Esophagus (tissue), 2 donors: Measurements from ENCODE around the gene TACSTD2. TPM values are rescaled to one million over a fixed set of nuclear protein-coding genes. Genes with fewer than 3 reads are reported as not detected.
"Not testable (repeated sequence)": the region's sequence is repeated elsewhere in the genome, so short reads cannot be mapped to it uniquely, and the experiment has no call there.

ENCODE experiments used
- H3K27ac ChIP-seq, 2 donors: one replicate each; pipeline ENCODE4 v1.5.1; 2013; ENCODE audit warnings: low read depth in 2 of 2, mild to moderate bottlenecking in 2 of 2, inconsistent platforms in 1 of 2, low read length in 1 of 2, moderate library complexity in 1 of 2
- H3K27me3 ChIP-seq, 2 donors: one replicate each; pipeline ENCODE4 v1.6.1; 2013; ENCODE audit warnings: low read length in 2 of 2, control low read depth in 1 of 2, mild to moderate bottlenecking in 1 of 2; ENCODE audit not compliant: insufficient read depth in 2 of 2, control insufficient read depth in 1 of 2
- H3K36me3 ChIP-seq, 2 donors: one replicate each; pipeline ENCODE4 v1.6.1; 2013; ENCODE audit warnings: low read length in 1 of 2; ENCODE audit not compliant: control insufficient read depth in 2 of 2, insufficient read depth in 2 of 2
- H3K4me1 ChIP-seq, 2 donors: one replicate each; pipeline ENCODE4 v1.6.1; 2013; ENCODE audit warnings: low read length in 1 of 2; ENCODE audit not compliant: control insufficient read depth in 2 of 2, insufficient read depth in 2 of 2
- H3K4me3 ChIP-seq, 2 donors: one replicate each; pipeline ENCODE4 v1.5.1; 2013; ENCODE audit warnings: low read length in 2 of 2, mild to moderate bottlenecking in 2 of 2, low read depth in 1 of 2, moderate library complexity in 1 of 2
- H3K9me3 ChIP-seq, 2 donors: one replicate each; pipeline ENCODE4 v1.6.1; 2013; ENCODE audit warnings: mild to moderate bottlenecking in 2 of 2, low read depth in 1 of 2, low read length in 1 of 2, moderate library complexity in 1 of 2; ENCODE audit not compliant: control insufficient read depth in 2 of 2, insufficient read depth in 1 of 2
- WGBS, 2 donors: extraction: QIAGEN DNeasy Blood & Tissue Kit; methylation state at CpG; one replicate each; pipeline ENCODE4 v1.1.7; 2013; 5-methylcytosine and 5-hydroxymethylcytosine counted together
- polyA plus RNA-seq, 2 donors: library from polyadenylated mRNA; stranded (reverse); fragments of 200-250 nt; gene quantifications; one replicate each; pipeline ENCODE4 v1.2.3, GENCODE V29; 2013
- donor health status: healthy with polysubstance abuse.
- donor health status: Bipolar disorder and iron deficiency.

Gene TACSTD2, protein sequence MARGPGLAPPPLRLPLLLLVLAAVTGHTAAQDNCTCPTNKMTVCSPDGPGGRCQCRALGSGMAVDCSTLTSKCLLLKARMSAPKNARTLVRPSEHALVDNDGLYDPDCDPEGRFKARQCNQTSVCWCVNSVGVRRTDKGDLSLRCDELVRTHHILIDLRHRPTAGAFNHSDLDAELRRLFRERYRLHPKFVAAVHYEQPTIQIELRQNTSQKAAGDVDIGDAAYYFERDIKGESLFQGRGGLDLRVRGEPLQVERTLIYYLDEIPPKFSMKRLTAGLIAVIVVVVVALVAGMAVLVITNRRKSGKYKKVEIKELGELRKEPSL
- 1,000 to 10,000 TPM in 1 of 2 donors, 100 to 1,000 TPM in 1; 946 to 1,164 TPM for polyA plus RNA-seq

DNA sequence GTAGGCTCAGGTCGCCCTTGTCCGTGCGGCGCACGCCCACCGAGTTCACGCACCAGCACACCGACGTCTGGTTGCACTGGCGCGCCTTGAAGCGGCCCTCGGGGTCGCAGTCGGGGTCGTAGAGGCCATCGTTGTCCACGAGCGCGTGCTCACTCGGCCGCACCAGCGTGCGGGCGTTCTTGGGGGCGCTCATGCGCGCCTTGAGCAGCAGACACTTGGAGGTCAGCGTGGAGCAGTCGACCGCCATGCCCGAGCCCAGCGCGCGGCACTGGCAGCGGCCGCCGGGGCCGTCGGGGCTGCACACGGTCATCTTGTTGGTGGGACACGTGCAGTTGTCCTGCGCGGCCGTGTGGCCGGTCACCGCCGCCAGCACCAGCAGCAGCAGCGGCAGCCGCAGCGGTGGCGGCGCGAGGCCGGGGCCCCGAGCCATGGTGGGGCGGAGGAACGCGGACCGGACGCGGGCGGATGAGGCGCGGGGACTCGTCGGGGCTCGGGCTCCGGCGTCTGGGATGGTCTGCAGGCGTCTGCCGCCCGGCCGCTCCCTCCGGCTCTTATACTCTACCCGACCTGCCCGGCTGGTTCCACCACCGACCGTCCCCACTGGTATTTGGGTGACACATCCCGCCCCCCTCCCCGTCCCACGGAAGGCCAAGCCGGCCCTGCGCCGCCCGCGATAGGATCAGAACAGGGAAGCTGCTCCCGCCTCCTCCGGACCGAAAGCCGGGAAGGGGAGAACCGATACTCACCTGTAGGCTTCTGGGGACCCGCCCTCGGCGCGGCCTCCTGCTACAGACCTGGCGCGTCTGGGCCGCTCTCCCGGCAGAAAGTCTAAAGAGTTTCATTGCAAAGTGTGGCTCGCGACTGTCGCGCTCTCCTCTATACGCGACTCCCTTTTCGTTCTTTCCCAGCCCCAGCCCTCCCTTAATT is at the start of gene TACSTD2:
TACSTD2 (minus strand) TSS at position 526 of the 927 bp plus-strand sequence; CDS start at position 430, 96 bp downstream.
- Histone ChIP-seq H3K4me1 (peaks cover 0 to 5% of the 10 kb centered on the region in 2 donors), H3K9me3 (peaks cover 0 to 4% of the 10 kb centered on the region in 2 donors), H3K36me3 (no peaks in the 10 kb centered on the region), H3K27me3 (no peaks in the 10 kb centered on the region), H3K27ac (peak within 1 kb of the TSS; percentile 95 to 96), H3K4me3 (peak within 1 kb of the TSS; percentile 64 to 84)
- 7 to 9% methylated on average over 88 to 107 of the region's 107 CpGs for WGBS, 2 donors

DNA sequence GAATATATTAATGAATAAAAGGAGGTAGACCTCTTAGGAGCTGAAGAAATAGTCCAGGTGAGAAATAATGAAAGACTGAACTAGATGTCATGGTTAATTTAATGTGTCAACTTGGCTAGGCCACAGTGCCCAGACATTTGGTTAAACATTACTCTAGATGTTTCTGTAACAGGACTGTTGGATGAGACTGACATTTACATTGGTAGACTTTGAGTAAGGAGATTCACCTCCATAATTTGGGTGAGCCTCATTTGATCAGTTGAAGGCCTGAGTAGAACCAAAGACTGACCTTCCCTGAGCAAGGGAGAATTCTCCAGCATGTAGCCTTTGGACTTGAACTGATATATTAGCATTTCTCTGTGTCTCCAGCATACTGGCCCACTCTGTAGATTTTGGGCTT is 49.2 kb upstream of the TACSTD2 start:
- Histone ChIP-seq H3K4me1 (peaks cover 0 to 2% of the 10 kb centered on the region in 2 donors), H3K4me3 (no peak overlapping the region), H3K36me3 (no peaks in the 10 kb centered on the region), H3K27me3 (no peaks in the 10 kb centered on the region), H3K9me3 (no peaks in the 10 kb centered on the region), H3K27ac (no peak overlapping the region)

DNA sequence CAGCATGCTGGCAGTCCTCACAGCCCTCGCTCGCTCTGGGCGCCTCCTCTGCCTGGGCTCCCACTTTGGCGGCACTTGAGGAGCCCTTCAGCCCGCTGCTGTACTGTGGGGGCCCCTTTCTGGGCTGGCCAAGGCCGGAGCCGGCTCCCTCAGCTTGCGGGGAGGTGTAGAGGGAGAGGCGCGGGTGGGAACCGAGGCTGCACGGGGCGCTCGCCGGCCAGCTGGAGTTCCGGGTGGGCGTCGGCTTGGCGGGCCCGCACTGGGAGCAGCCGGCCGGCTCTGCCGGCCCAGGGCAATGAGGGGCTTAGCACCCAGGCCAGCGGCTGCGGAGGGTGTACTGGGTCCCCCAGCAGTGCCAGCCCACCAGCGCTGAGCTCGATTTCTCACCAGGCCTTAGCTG is 46.2 kb upstream of the TACSTD2 start:
- 97 to 98% methylated on average over 20 to 27 of the region's 27 CpGs for WGBS, 2 donors
- not testable (repeated sequence) for H3K36me3 ChIP-seq, H3K4me1 ChIP-seq, H3K27me3 ChIP-seq, H3K4me3 ChIP-seq, H3K9me3 ChIP-seq, H3K27ac ChIP-seq

DNA sequence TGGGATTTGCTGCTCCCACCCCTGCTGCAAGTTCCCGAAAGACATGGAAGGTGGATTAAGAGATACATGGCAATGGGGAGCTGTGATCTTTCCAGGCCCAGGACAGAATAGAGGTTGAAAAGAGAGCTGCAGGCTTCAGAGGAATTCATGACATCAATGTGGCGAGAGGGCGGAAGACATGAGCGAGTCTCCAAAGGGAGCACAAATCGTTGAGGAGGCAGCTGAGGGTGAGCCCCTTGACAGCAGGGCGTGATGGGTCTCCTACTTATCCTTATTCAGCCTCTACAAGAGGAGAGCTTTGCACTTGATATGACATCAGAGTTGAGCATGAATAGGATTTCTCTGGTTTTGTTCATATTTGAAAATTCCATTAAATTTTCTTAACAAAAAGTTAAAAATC is 45.5 kb upstream of the TACSTD2 start:
- Histone ChIP-seq H3K4me1 (peaks cover 0 to 9% of the 10 kb centered on the region in 2 donors), H3K27me3 (no peaks in the 10 kb centered on the region), H3K27ac (no peak overlapping the region), H3K9me3 (no peaks in the 10 kb centered on the region), H3K36me3 (no peaks in the 10 kb centered on the region), H3K4me3 (no peak overlapping the region)
- WGBS, 2 donors, result 93 to 95% methylated on average over 6 of the region's 6 CpGs

DNA sequence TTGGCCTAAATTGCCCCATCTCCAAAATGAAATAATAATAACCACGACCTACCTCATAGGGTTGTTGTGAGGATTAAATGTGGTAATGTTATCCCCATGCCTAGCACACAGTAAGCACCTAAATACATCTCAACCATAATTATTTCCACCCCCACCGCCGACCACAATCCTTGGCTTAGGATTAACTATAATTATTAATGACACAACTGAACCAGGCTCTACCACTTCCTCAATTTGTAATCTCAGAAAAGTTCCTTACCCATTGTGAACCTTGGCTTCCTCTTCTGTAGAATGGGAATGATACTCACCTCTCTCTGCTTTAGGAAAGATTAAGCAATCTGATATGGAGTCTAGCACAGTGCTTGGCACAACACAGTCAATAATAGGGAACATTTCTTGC is 44.3 kb upstream of the TACSTD2 start:
- H3K4me1 ChIP-seq, result peaks cover 0 to 9% of the 10 kb centered on the region in 2 donors
- peak overlapping the region; percentile 93 to 98 for H3K27ac ChIP-seq
- H3K9me3 ChIP-seq, result no peaks in the 10 kb centered on the region
- WGBS, 2 donors, result 63 to 69% methylated on average over 3 of the region's 3 CpGs
- H3K27me3 ChIP-seq, result no peaks in the 10 kb centered on the region
- H3K36me3 ChIP-seq, result no peaks in the 10 kb centered on the region
- H3K4me3 ChIP-seq, result no peak overlapping the region

DNA sequence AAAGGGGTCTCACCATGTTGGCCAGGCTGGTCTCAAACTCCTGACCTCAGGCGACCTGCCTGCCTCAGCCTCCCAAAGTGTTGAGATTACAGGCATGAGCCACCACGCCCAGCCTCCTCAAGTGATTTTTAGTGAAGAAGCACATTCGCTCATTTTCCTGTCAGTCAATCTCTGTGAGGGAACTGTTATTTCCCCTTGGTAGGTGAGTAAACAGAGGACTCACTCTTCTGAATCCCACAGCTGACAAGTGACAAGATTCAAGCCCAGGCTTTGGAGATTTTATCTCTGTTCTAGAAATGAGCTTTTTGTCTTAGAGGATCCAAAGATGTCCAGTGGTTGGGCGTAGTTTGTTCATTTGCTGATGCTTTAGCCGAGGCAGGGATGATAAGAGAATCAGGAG is 43.9 kb upstream of the TACSTD2 start:
- H3K4me3 ChIP-seq, result no peak overlapping the region
- peaks cover 0 to 9% of the 10 kb centered on the region in 2 donors for H3K4me1 ChIP-seq
- WGBS, 2 donors, result 71 to 72% methylated on average over 5 of the region's 5 CpGs
- no peaks in the 10 kb centered on the region for H3K9me3 ChIP-seq
- no peaks in the 10 kb centered on the region for H3K36me3 ChIP-seq
- peak overlapping the region; percentile 93 to 98 for H3K27ac ChIP-seq
- no peaks in the 10 kb centered on the region for H3K27me3 ChIP-seq

DNA sequence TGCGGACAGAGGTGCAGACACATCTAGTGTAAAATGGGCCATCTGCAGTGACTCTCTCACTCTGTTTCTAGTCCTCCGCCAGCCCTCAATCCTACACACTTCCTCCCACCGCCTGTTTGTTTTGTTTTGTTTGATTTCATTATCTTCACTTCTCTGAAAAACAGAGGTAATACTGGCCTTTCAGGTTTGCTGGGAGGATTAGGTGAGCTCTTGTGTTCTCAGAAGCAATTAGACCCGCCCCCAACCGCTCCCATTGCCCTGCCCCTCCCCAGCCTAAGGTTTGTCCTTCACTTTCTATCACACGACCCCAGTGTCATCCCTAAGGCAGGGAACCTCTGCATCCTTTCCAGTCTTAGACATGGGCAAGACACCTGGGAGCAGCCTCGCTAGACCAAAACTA is 43.2 kb upstream of the TACSTD2 start:
- Histone ChIP-seq H3K4me1 (peaks cover 0 to 9% of the 10 kb centered on the region in 2 donors), H3K27ac (peak overlapping the region; percentile 93 to 98), H3K36me3 (no peaks in the 10 kb centered on the region), H3K9me3 (no peaks in the 10 kb centered on the region), H3K4me3 (peak overlapping the region; percentile 18 to 32), H3K27me3 (no peaks in the 10 kb centered on the region)
- 47 to 50% methylated on average over 7 of the region's 7 CpGs for WGBS, 2 donors

DNA sequence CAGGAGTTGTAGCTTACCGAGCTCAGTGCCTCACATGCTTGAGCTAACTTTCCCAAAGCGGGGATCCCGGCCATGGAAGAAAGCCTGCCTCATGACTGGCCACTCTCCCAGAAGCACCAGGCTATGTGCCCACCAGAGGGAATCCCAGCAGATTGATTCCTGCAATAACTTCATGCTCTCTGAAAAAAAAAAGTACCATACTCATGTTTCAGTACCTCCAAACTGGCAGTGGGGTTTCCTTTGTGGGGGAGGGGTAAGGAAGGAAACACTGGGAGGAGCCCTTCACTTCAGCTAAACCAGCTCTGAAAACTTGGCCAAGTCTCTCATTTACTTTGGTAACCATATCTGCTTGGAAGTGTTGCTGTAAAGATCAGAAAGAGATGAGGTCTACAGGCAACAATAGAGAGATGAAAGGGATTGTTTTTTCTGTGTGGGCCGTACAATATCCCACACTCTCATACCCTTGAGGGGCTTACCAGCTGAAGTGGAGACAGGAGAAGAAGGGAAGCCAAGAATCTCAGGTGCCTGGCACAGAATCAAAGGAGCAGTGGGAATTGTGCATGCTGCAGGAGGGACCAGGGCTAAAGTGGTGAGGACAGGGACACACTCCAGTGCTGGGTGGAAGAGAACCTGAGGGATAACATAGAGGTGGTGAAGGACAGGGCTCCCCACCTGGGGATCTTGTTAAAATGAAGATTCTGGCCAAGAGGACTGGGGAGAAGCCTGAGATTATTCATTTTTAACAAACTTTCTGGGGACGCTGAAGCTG is 42.4 kb upstream of the TACSTD2 start:
- Histone ChIP-seq H3K27me3 (no peaks in the 10 kb centered on the region), H3K4me1 (peaks cover 0 to 9% of the 10 kb centered on the region in 2 donors), H3K4me3 (peak overlapping the region in 1 of 2 donors; percentile 32), H3K36me3 (no peaks in the 10 kb centered on the region), H3K27ac (peak overlapping the region; percentile 93 to 98), H3K9me3 (no peaks in the 10 kb centered on the region)
- 39 to 44% methylated on average over 5 of the region's 5 CpGs for WGBS, 2 donors

DNA sequence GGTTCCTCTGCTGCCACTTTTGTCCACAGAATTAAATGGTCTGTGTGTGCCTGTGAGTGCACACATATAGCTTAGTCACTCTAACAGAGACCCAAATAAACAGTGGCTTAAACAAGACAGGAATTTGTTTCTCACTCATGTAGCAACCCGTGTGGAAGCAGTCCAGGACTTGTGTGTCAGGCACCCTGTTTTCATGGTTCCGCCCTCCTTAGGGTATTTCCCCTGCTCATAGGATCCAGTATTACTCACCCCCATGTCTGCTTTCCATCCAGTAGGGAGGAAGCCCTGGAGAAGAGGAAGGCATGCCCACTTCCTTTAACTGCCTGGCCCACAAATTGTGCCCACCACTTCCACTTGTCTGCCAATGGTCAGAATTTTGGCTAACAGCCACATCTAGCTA is 41.3 kb upstream of the TACSTD2 start:
- Histone ChIP-seq H3K27ac (peak overlapping the region; percentile 93 to 98), H3K4me3 (no peak overlapping the region), H3K27me3 (no peaks in the 10 kb centered on the region), H3K9me3 (no peaks in the 10 kb centered on the region), H3K36me3 (no peaks in the 10 kb centered on the region), H3K4me1 (peaks cover 0 to 9% of the 10 kb centered on the region in 2 donors)
- WGBS, 2 donors, result 24 to 49% methylated on average over 2 of the region's 2 CpGs
